Activated CD8-positive, alpha-beta memory T cell treated with anti-CD3 and anti-CD28 coated beads, Interleukin-2, amount 50 U/mL, for 48 hours (primary cell): ENCODE data around the gene GAS6.

Experiments used
- DNase-seq: peaks from one replicate; pipeline ENCODE4 v3.0.0-alpha.2; 2020

Gene GAS6

DNA sequence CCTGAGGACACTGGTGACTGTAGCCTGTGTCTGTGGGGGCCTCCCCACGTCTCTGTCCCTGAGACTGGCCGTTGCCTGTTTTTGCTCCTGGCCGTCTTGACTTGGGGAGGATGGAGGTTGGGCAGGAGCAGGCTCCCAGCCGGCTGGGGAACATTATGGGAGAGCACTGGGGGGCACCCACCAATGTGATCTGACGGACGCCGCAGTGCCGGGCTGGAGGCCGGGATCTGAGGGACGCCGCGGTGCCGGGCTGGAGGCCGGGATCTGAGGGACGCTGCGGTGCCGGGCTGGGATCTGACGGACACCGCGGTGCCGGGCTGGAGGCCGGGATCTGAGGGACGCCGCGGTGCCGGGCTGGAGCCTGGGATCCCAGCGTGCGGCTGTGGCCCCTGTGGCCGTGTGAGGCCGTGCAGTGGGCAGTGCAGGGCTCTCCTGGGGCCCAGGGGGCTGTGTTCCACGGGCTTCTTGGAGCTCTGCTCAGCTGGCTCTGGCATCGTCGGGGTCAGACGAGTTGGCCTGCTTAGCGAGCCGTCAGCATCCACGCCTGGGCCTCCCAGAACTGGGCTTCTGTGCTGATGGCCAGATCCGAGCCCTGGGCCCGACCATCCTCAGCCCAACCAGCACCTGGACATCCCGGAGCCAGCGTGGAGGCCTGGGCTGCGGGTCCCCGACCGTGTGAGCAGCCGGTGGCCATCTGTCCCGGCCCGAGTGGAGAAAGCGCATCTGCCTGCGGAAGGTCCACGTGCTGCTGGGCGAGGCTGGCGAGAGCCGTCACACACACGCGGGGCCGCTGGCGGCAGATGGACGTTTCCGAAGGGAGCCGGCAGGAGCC is 45.8 kb downstream of the GAS6 start:
- no peak for DNase-seq

DNA sequence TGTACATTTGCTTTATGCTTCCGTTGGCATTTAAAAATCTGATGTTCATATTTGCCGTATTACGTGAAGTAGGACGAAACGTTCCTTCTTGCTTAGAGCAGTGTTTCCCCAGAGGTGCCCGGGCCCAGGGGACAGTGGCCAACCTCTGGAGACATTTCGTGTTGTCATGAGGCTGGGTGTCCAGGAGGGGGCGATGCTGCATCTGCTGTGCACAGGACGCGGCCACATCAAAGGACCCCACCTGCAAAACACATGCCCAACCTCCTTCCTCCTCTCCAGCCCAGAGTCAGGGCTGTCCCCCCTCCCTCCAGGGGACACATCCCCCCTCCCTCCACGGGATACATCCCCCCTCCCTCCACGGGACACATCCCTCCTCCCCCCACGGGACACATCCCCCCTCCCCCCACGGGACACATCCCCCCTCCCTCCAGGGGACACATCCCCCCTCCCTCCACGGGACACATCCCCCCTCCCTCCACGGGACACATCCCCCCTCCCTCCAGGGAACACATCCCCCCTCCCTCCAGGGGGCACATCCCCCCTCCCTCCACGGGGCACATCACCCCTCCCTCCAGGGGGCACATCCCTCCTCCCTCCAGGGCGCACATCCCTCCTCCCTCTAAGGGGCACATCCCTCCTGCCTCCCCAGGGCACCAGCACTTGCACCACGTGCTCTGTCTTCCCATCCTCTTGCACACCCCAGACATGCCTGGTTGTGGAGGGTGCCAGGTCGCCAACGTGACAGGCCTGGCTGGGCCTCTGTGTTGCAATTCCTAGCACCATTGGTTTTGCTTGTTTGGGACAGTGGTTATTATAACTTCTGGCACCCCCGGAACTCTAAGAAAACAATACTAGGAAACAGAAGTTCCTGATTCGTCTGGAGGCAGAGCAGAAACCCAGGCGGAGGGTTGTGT is 46.7 kb downstream of the GAS6 start:
- peak; percentile 92 for DNase-seq

- DNase-seq: no peak
Observed at GRCh38 chr13:113816254-113816929, 47.5 kb downstream of the GAS6 start.

GRCh38 chr13:113815151-113816058 is 48.5 kb downstream of the GAS6 start:
- peak; percentile 62 for DNase-seq

- no peak for DNase-seq
Observed at GRCh38 chr13:113814435-113814821, 49.4 kb downstream of the GAS6 start.

- no peak for DNase-seq
Observed at GRCh38 chr13:113813749-113814434, 50.0 kb downstream of the GAS6 start.

- DNase-seq: no peak
Observed at GRCh38 chr13:113813070-113813748, 50.7 kb downstream of the GAS6 start.

- DNase-seq: no peak
Observed at GRCh38 chr13:113812178-113813040, 51.5 kb downstream of the GAS6 start.

- no peak for DNase-seq
Observed at GRCh38 chr13:113811081-113811928, 52.6 kb downstream of the GAS6 start.

DNA sequence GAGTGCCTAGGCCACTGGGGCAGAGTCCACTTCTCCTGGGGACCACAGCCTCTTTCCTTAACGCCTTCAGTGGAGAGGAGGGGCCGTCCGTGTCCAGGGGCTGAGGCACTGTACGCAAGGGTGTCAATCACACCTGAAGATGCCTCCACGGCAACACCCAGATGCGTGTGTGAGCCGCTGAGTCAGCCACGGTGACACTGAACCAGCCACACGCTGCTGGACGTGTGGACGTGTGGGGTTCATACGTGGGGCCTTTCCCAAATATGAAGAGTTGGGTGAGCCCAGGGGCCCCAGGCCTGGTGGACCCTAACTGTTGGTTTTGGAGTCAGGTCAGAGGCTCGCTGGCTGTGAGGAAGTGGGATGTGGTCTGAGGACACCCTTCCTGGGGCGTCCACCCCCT is 53.2 kb downstream of the GAS6 start:
- no peak for DNase-seq

GRCh38 chr13:113809934-113810333 is 53.9 kb downstream of the GAS6 start:
- no peak for DNase-seq

- DNase-seq: no peak
Observed at GRCh38 chr13:113808058-113808834, 55.6 kb downstream of the GAS6 start.

- no peak for DNase-seq
Observed at GRCh38 chr13:113806526-113806925, 57.4 kb downstream of the GAS6 start.

- DNase-seq: no peak
Observed at GRCh38 chr13:113806104-113806471, 57.8 kb downstream of the GAS6 start.

- no peak for DNase-seq
Observed at GRCh38 chr13:113805431-113806103, 58.3 kb downstream of the GAS6 start.

- no peak for DNase-seq
Observed at GRCh38 chr13:113804703-113805430, 59.0 kb downstream of the GAS6 start.
